AG09309 (cell line): ENCODE results near the gene KCNG2.

Source experiments
- DNase-seq: peaks from one replicate; pipeline ENCODE4 v3.0.0-alpha.2; 2010; ENCODE audit warnings: low read depth
- H3K4me3 ChIP-seq: 2 replicates; pipeline ENCODE4 v1.5.1; 2011; ENCODE audit warnings: mild to moderate bottlenecking, low read depth, low read length, moderate library complexity; ENCODE audit not compliant: control insufficient read depth
- CTCF ChIP-seq: IDR thresholded peaks from 2 replicates; pipeline ENCODE4 v1.5.1; 2011; ENCODE audit warnings: mild to moderate bottlenecking, low read depth, low read length, inconsistent platforms; ENCODE audit not compliant: insufficient read depth, control insufficient read depth; ENCODE audit errors: missing control alignments

The KCNG2 gene

GRCh38 chr18:79866889-79867574, 69.3 kb downstream of the KCNG2 start:
- DNase-seq: no peak
- H3K4me3 ChIP-seq: no peak overlapping the region
- TF ChIP-seq CTCF: no peak

- H3K4me3 ChIP-seq: no peak overlapping the region
- no peak for DNase-seq
Measured at GRCh38 chr18:79867666-79868065, 69.9 kb downstream of the KCNG2 start.

GRCh38 chr18:79868168-79868784, 70.5 kb downstream of the KCNG2 start:
- TF ChIP-seq CTCF: no peak
- DNase-seq: no peak
- no peak overlapping the region for H3K4me3 ChIP-seq

More at GRCh38 chr18:79867666-79868065, 69.9 kb downstream of the KCNG2 start:
- TF ChIP-seq CTCF: no peak

- no peak overlapping the region for H3K4me3 ChIP-seq
- TF ChIP-seq CTCF: no peak
- no peak for DNase-seq
Measured at GRCh38 chr18:79868811-79869541, 71.2 kb downstream of the KCNG2 start.

- no peak for TF ChIP-seq CTCF
- no peak overlapping the region for H3K4me3 ChIP-seq
- no peak for DNase-seq
Measured at GRCh38 chr18:79869591-79870300, 72.0 kb downstream of the KCNG2 start.

GRCh38 chr18:79870301-79871025, 72.7 kb downstream of the KCNG2 start:
- no peak for DNase-seq
- no peak for TF ChIP-seq CTCF

More at GRCh38 chr18:79870301-79871025, 72.7 kb downstream of the KCNG2 start:
- no peak overlapping the region for H3K4me3 ChIP-seq
